ENCODE results near the gene DEAF1. TPM values are rescaled to one million over a fixed set of nuclear protein-coding genes. Genes with fewer than 3 reads are reported as not detected.

Gene DEAF1
- total RNA-seq, 2 experiments from 2014 or later: 68.4 to 79.6 TPM

DNA sequence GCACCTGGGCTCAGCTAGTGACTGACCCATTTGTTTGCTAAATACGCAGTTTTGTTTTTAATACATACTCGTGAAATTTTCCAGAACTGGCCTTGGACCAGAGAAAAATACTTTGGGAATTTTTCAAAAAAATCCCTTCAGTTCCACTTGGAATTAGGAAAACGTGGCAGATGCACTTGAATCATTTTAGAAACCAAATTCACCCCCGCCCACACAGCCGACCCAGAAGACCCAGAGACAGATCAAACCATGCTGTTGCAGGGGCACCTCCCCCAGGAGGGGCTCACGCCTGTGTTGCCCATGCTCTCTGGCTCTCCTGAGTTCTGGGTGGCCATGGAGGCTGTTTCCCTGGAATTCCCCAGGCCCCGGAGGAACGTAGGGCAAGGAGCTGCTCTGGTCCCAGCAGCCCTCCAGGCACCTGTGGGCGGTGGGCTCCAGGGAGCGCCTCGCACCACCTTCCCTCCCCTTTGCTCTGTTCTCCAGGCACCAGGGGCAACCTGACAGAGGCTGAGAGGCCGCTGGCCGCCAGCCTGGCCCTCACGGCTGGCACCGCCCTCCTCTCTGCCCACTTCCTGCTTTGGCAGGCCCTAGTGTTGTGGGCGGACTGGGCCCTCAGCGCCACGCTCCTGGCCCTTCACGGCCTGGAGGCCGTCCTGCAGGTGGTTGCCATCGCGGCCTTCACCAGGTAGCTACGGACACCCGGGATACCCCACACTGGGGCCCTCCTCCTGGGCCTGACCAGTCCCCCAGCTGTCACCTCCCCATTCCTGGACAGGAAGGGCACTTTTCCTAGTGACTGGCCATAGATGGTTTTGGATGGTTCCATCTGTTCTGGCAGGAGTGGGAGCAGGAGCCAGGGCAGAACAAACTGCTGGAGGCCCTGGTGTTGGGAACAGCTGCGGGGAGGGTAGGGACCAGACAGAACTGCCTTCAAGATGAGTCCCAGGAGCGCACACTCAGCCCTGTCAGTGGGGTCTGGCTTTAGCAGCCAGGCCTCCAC is 7.7 kb upstream of the DEAF1 start:
- DNase-seq (peak in 1 of 14 experiments; percentile 30), ATAC-seq (ENCODE audit: poor library complexity) (no peak)
- H3K27me3 ChIP-seq (ENCODE audit: control insufficient read depth in 1 of 2, insufficient read depth in 2 of 2, low read length in 2 of 2): peaks cover 15 to 17% of the 10 kb centered on the region in 2 experiments
- peaks cover 12% of the 10 kb centered on the region for H3K4me1 Mint-ChIP-seq (ENCODE audit: low read depth)
- no peak overlapping the region for H3K4me3 Mint-ChIP-seq
- peaks cover 38% of the 10 kb centered on the region for H3K4me1 ChIP-seq (ENCODE audit: insufficient read depth, low read length)
- no peak overlapping the region for H3K4me3 ChIP-seq (ENCODE audit: low read length)
- H3K36me3 ChIP-seq (ENCODE audit: insufficient read depth, low read length): peaks cover 8% of the 10 kb centered on the region
- CTCF ChIA-PET: no interaction called here
- no peaks in the 10 kb centered on the region for H3K9me3 Mint-ChIP-seq
- POLR2A ChIA-PET: no interaction called here
- no peaks in the 10 kb centered on the region for H3K36me3 Mint-ChIP-seq (ENCODE audit: low read depth)
- H3K27ac Mint-ChIP-seq: no peak overlapping the region
- peaks cover 8% of the 10 kb centered on the region for H3K27me3 Mint-ChIP-seq
- intact Hi-C loops (cut with DNase I, micrococcal nuclease): no loop called here
- peaks cover 0 to 7% of the 10 kb centered on the region in 2 experiments for H3K9me3 ChIP-seq (ENCODE audit: control insufficient read depth in 1 of 2, insufficient read depth in 1 of 2, low read length in 2 of 2)
- no peak overlapping the region for H3K27ac ChIP-seq (ENCODE audit: low read depth in 1 of 2, low read length in 2 of 2)
- no peak for TF ChIP-seq CTCF (IDR thresholded peaks at IDR 0.05)

GRCh38 chr11:701741-702461 is 6.9 kb upstream of the DEAF1 start:
- peaks cover 8% of the 10 kb centered on the region for H3K36me3 ChIP-seq (ENCODE audit: insufficient read depth, low read length)
- intact Hi-C loops (cut with DNase I, micrococcal nuclease): no loop called here
- no peak for ATAC-seq (ENCODE audit: poor library complexity)
- no peaks in the 10 kb centered on the region for H3K36me3 Mint-ChIP-seq (ENCODE audit: low read depth)
- H3K4me1 ChIP-seq (ENCODE audit: insufficient read depth, low read length): peaks cover 46% of the 10 kb centered on the region
- no peak overlapping the region for H3K4me3 ChIP-seq (ENCODE audit: low read length)
- CTCF ChIA-PET: no interaction called here
- H3K27me3 Mint-ChIP-seq: no peaks in the 10 kb centered on the region
- TF ChIP-seq CTCF (IDR thresholded peaks at IDR 0.05): no peak
- H3K4me1 Mint-ChIP-seq (ENCODE audit: low read depth): peaks cover 20% of the 10 kb centered on the region
- H3K4me3 Mint-ChIP-seq: no peak overlapping the region
- H3K27ac Mint-ChIP-seq: no peak overlapping the region
- POLR2A ChIA-PET: no interaction called here
- no peak for DNase-seq
- no peak overlapping the region for H3K27ac ChIP-seq (ENCODE audit: low read depth in 1 of 2, low read length in 2 of 2)
- H3K9me3 ChIP-seq (ENCODE audit: control insufficient read depth in 1 of 2, insufficient read depth in 1 of 2, low read length in 2 of 2): no peaks in the 10 kb centered on the region
- no peaks in the 10 kb centered on the region for H3K9me3 Mint-ChIP-seq
- H3K27me3 ChIP-seq (ENCODE audit: control insufficient read depth in 1 of 2, insufficient read depth in 2 of 2, low read length in 2 of 2): peaks cover 6 to 8% of the 10 kb centered on the region in 2 experiments

DNA sequence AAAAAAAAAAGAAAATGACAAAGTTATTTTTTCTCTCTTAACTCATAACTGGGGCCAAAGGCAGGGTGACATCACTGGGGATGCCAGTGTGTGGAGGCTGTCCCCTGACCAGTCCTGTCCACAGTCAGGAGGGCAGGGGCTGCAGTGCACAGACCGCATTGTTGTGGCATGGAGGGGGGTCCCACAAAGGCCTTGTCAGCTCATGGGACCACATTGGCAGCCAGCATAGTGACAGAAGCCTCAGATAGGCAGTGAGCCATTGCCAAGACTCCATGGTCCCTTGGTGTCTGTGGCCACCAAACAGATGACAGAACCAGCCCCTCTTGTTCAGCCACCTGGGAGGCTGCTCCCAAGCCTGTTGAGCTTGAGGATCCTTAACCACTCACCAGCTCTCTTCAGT is 4.7 kb upstream of the DEAF1 start:
- Histone ChIP-seq H3K27me3 (ENCODE audit: control insufficient read depth in 1 of 2, insufficient read depth in 2 of 2, low read length in 2 of 2) (no peaks in the 10 kb centered on the region), H3K27ac (ENCODE audit: low read depth in 1 of 2, low read length in 2 of 2) (no peak overlapping the region), H3K36me3 (ENCODE audit: insufficient read depth, low read length) (peaks cover 8% of the 10 kb centered on the region), H3K9me3 (ENCODE audit: control insufficient read depth in 1 of 2, insufficient read depth in 1 of 2, low read length in 2 of 2) (no peaks in the 10 kb centered on the region), H3K4me1 (ENCODE audit: insufficient read depth, low read length) (peaks cover 39% of the 10 kb centered on the region), H3K4me3 (ENCODE audit: low read length) (no peak overlapping the region)
- intact Hi-C loops (cut with DNase I, micrococcal nuclease): loop anchor here (5.0 to 10.0 kb wide), 2 partner anchors 98 to 135 kb away; partner anchors contain the start of genes SLC25A22 (in 2 of the 2), LMNTD2 (in 1 of the 2) and RASSF7 (in 1 of the 2)
- Mint-ChIP-seq H3K4me1 (ENCODE audit: low read depth) (peaks cover 25% of the 10 kb centered on the region), H3K27ac (no peak overlapping the region), H3K36me3 (ENCODE audit: low read depth) (no peaks in the 10 kb centered on the region), H3K9me3 (no peaks in the 10 kb centered on the region), H3K4me3 (no peak overlapping the region), H3K27me3 (no peaks in the 10 kb centered on the region)
- no peak for ATAC-seq (ENCODE audit: poor library complexity)
- POLR2A ChIA-PET: no interaction called here
- DNase-seq: no peak
- CTCF ChIA-PET: no interaction called here
- TF ChIP-seq CTCF (IDR thresholded peaks at IDR 0.05): no peak

Measured in CD4-positive, alpha-beta T cell (primary cell).